ENCODE measurements around the gene RPS14.

The RPS14 gene

DNA sequence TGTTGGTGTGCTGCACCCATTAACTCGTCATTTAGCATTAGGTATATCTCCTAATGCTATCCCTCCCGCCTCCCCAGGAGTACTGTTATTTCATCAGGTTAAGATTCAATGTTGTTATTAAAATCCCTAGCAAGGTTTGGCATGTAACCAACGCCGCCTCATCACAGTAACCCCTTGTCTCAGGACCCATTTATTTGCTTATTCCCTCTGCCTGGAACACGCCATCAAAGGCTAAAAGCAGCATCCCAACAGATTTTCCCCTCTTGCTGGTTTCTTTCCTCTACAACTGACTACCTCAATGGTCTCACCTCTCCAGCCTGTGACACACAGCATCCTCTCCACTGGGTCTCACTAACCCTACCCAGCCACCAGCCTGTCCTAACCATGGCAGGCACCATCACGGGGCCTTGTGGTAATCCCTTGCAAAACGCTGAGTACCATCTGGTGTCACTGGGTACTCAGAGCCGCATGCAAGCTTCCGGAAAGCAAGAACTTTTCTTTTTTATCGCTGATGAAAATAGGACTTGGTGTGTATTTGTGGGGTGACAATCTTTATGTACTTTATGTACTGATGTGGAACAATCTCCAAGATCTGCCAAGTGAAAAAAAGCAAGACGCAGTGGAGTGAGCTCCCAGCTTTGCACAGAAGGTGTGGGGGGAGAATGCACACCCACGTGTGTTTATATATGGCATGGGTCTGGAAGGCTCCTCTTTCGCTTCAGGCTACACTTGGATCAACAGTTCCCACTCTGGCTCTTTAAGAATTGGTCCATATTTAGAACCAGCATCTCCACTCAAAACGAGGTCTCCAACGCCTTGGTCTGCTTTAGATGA, 6.1 kb downstream of the RPS14 start:
- Histone ChIP-seq H3K4me2 (ENCODE audit: low read length) (no peak overlapping the region), H3K9ac (ENCODE audit: low read length) (no peak overlapping the region), H3K79me1 (ENCODE audit: low read length) (peaks cover 26% of the 10 kb centered on the region), H2AK5ac (ENCODE audit: low read length) (no peak overlapping the region), H2BK15ac (replicated peaks; ENCODE audit: low read depth) (no peak overlapping the region), H3K4me1 (ENCODE audit: control insufficient read depth, low read depth, low read length) (peaks cover 7% of the 10 kb centered on the region), H4K5ac (ENCODE audit: low read length) (no peak overlapping the region), H4K8ac (ENCODE audit: low read depth, low read length) (no peak overlapping the region), H3K36me3 (ENCODE audit: control insufficient read depth, insufficient read depth, low read length) (peaks cover 30% of the 10 kb centered on the region), H3K27ac (ENCODE audit: low read depth, low read length) (no peak overlapping the region), H3K18ac (ENCODE audit: low read length) (no peak overlapping the region), H3K79me2 (ENCODE audit: control insufficient read depth, insufficient read depth, low read length) (peaks cover 27% of the 10 kb centered on the region), H3K27me3 (ENCODE audit: insufficient read depth, low read length, poor library complexity) (no peaks in the 10 kb centered on the region), H3K56ac (ENCODE audit: low read length) (no peak overlapping the region), H2BK5ac (ENCODE audit: low read length) (no peak overlapping the region), H2BK120ac (ENCODE audit: low read depth, low read length) (no peak overlapping the region), H3K23ac (ENCODE audit: low read length) (no peak overlapping the region), H3K4me3 (ENCODE audit: low read length) (no peak overlapping the region), H3K4ac (ENCODE audit: low read depth, low read length) (no peak overlapping the region)
- DNase-seq: no peak
- WGBS (ENCODE audit: extremely low coverage, insufficient coverage, low lambda C conversion rate): no CpG with 5 or more reads among the region's 15 CpGs

DNA sequence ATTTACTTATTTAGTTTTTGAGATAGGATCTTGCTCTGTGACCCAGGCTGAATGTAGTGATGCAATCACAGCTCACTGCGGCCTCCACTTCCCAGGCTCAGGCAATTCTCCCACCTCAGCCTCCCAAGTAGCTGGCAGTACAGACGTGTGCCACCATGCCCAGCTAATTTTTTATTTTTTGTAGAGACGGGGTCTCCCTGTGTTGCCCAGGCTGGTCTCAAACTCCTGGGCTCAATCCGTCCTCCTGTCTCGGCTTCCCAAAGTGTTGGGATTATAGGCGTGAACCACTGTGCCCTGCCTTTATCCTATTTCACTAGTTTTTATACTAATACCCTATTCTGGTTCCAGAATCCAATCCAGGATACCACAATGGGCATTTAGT, 6.8 kb downstream of the RPS14 start:
- WGBS (ENCODE audit: extremely low coverage, insufficient coverage, low lambda C conversion rate): no CpG with 5 or more reads among the region's 6 CpGs

DNA sequence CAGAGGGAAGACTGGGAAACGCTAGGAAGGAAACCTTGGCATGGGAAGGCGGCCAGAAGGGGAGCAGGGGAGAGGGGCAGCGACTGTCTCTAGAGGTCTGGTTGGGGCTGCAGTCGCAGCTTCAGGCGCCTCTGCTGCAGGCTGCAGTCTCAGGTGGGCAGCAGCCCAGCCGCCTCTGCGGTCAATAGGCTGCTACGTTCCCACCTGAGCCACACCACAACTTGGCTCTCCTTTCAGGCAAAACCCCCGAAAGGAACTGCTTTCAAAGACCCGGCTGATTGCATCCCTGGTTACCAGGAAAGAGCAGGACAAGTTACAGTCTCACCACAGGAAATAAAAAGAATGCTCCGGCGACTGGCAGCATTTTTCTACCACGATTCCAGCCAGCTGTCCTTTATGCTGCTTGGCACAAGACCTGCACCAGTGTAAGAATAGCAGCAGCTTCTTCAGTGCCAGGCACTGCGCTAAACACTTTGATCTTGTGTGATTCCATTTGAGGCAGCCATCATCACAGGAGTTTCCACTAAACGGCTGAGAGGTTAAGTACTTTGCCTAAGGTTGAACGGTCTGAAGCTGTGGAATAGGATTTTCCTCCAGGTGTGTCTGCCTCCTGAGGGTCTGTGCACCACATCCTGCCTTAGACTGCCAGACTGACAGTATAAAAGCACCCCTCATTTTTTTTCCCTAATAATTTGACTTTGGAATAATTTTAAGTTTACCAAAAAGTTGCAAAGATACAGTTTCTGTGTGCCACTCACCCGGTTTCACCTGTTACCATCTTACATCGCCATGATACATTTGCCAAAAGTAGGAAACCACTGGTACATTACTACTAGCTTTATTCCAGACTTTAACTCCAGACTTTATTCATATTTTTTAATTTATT, 7.5 kb downstream of the RPS14 start:
- no peak overlapping the region for H4K5ac ChIP-seq (ENCODE audit: low read length)
- no peak overlapping the region for H2BK120ac ChIP-seq (ENCODE audit: low read depth, low read length)
- peaks cover 13% of the 10 kb centered on the region for H3K79me2 ChIP-seq (ENCODE audit: control insufficient read depth, insufficient read depth, low read length)
- H3K23ac ChIP-seq (ENCODE audit: low read length): no peak overlapping the region
- peak overlapping the region; percentile 14 for H3K27ac ChIP-seq (ENCODE audit: low read depth, low read length)
- no peak for DNase-seq
- peaks cover 16% of the 10 kb centered on the region for H3K79me1 ChIP-seq (ENCODE audit: low read length)
- peaks cover 22% of the 10 kb centered on the region for H3K36me3 ChIP-seq (ENCODE audit: control insufficient read depth, insufficient read depth, low read length)
- H3K4me1 ChIP-seq (ENCODE audit: control insufficient read depth, low read depth, low read length): peaks cover 4% of the 10 kb centered on the region
- no CpG with 5 or more reads among the region's 18 CpGs for WGBS (ENCODE audit: extremely low coverage, insufficient coverage, low lambda C conversion rate)
- H2BK15ac ChIP-seq (replicated peaks; ENCODE audit: low read depth): no peak overlapping the region
- H3K4me3 ChIP-seq (ENCODE audit: low read length): no peak overlapping the region
- no peak overlapping the region for H3K4ac ChIP-seq (ENCODE audit: low read depth, low read length)
- H3K56ac ChIP-seq (ENCODE audit: low read length): peak overlapping the region; percentile 6
- no peaks in the 10 kb centered on the region for H3K27me3 ChIP-seq (ENCODE audit: insufficient read depth, low read length, poor library complexity)
- no peak overlapping the region for H3K18ac ChIP-seq (ENCODE audit: low read length)
- H3K9ac ChIP-seq (ENCODE audit: low read length): no peak overlapping the region
- H4K8ac ChIP-seq (ENCODE audit: low read depth, low read length): no peak overlapping the region
- H2BK5ac ChIP-seq (ENCODE audit: low read length): no peak overlapping the region
- no peak overlapping the region for H2AK5ac ChIP-seq (ENCODE audit: low read length)
- no peak overlapping the region for H3K4me2 ChIP-seq (ENCODE audit: low read length)

More for the DNA sequence above, 6.8 kb downstream of the RPS14 start:
- H3K4me2 ChIP-seq (ENCODE audit: low read length): no peak overlapping the region
- no peaks in the 10 kb centered on the region for H3K27me3 ChIP-seq (ENCODE audit: insufficient read depth, low read length, poor library complexity)
- H2BK120ac ChIP-seq (ENCODE audit: low read depth, low read length): no peak overlapping the region
- H3K79me2 ChIP-seq (ENCODE audit: control insufficient read depth, insufficient read depth, low read length): peaks cover 20% of the 10 kb centered on the region
- no peak overlapping the region for H2BK15ac ChIP-seq (replicated peaks; ENCODE audit: low read depth)
- no peak overlapping the region for H3K18ac ChIP-seq (ENCODE audit: low read length)
- H3K23ac ChIP-seq (ENCODE audit: low read length): no peak overlapping the region
- H2BK5ac ChIP-seq (ENCODE audit: low read length): no peak overlapping the region
- no peak overlapping the region for H3K4me3 ChIP-seq (ENCODE audit: low read length)
- no peak for DNase-seq
- no peak overlapping the region for H4K8ac ChIP-seq (ENCODE audit: low read depth, low read length)
- H3K56ac ChIP-seq (ENCODE audit: low read length): no peak overlapping the region
- H4K5ac ChIP-seq (ENCODE audit: low read length): no peak overlapping the region
- H3K27ac ChIP-seq (ENCODE audit: low read depth, low read length): no peak overlapping the region
- no peak overlapping the region for H3K4ac ChIP-seq (ENCODE audit: low read depth, low read length)
- no peak overlapping the region for H2AK5ac ChIP-seq (ENCODE audit: low read length)
- peaks cover 4% of the 10 kb centered on the region for H3K4me1 ChIP-seq (ENCODE audit: control insufficient read depth, low read depth, low read length)
- H3K36me3 ChIP-seq (ENCODE audit: control insufficient read depth, insufficient read depth, low read length): peaks cover 27% of the 10 kb centered on the region
- H3K9ac ChIP-seq (ENCODE audit: low read length): no peak overlapping the region
- H3K79me1 ChIP-seq (ENCODE audit: low read length): peaks cover 23% of the 10 kb centered on the region

DNA sequence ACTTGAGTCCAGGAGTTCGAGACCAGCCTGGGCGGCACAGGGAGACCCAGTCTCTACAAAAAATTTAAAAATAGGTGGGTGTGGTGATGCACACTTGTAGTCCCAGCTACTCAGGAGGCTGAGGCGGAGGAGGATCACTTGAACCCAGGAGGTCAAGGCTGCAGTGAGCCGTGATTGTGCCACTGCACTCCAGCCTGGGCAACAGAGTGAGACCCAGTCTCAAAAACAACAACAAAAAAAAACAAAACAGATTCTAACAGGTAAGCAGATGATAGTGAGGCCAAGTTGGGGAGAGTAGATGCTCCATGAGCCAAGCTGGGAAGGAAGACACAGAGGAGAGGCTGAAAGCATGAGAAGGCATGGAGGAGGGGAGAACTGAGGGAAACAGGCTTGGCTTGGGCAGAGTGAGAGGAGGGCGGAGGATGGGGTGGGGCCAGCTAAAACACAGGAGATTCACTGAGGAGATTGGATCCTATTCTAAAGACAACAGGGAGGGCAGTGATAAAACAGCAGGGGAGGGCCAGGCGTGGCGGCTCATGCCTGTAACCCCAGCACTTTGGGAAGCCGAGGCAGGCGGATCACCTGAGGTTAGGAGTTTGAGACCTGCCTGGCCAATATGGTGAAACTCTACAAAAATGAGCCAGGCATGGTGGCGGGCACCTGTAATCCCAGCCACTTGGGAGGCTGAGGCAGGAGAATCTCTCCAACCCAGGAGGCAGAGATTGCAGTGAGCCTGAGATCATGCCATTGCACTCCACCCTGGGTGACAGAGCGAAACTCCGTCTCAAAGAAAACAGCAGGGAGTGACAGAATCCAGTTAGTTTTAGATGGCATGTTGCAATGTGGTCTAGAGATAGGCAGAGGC, 8.4 kb downstream of the RPS14 start:
- peaks cover 2% of the 10 kb centered on the region for H3K4me1 ChIP-seq (ENCODE audit: control insufficient read depth, low read depth, low read length)
- no peak overlapping the region for H4K8ac ChIP-seq (ENCODE audit: low read depth, low read length)
- H3K27me3 ChIP-seq (ENCODE audit: insufficient read depth, low read length, poor library complexity): no peaks in the 10 kb centered on the region
- H3K18ac ChIP-seq (ENCODE audit: low read length): no peak overlapping the region
- no peak overlapping the region for H2BK5ac ChIP-seq (ENCODE audit: low read length)
- H2BK15ac ChIP-seq (replicated peaks; ENCODE audit: low read depth): no peak overlapping the region
- no CpG with 5 or more reads among the region's 12 CpGs for WGBS (ENCODE audit: extremely low coverage, insufficient coverage, low lambda C conversion rate)
- H2AK5ac ChIP-seq (ENCODE audit: low read length): no peak overlapping the region
- peaks cover 6% of the 10 kb centered on the region for H3K79me2 ChIP-seq (ENCODE audit: control insufficient read depth, insufficient read depth, low read length)
- H4K5ac ChIP-seq (ENCODE audit: low read length): no peak overlapping the region
- no peak overlapping the region for H3K4me3 ChIP-seq (ENCODE audit: low read length)
- H3K9ac ChIP-seq (ENCODE audit: low read length): no peak overlapping the region
- H3K4ac ChIP-seq (ENCODE audit: low read depth, low read length): no peak overlapping the region
- H3K79me1 ChIP-seq (ENCODE audit: low read length): peaks cover 8% of the 10 kb centered on the region
- peak; percentile 78 for DNase-seq
- H2BK120ac ChIP-seq (ENCODE audit: low read depth, low read length): no peak overlapping the region
- peak overlapping the region; percentile 6 for H3K56ac ChIP-seq (ENCODE audit: low read length)
- no peak overlapping the region for H3K27ac ChIP-seq (ENCODE audit: low read depth, low read length)
- no peak overlapping the region for H3K23ac ChIP-seq (ENCODE audit: low read length)
- H3K36me3 ChIP-seq (ENCODE audit: control insufficient read depth, insufficient read depth, low read length): peaks cover 15% of the 10 kb centered on the region
- H3K4me2 ChIP-seq (ENCODE audit: low read length): no peak overlapping the region

DNA sequence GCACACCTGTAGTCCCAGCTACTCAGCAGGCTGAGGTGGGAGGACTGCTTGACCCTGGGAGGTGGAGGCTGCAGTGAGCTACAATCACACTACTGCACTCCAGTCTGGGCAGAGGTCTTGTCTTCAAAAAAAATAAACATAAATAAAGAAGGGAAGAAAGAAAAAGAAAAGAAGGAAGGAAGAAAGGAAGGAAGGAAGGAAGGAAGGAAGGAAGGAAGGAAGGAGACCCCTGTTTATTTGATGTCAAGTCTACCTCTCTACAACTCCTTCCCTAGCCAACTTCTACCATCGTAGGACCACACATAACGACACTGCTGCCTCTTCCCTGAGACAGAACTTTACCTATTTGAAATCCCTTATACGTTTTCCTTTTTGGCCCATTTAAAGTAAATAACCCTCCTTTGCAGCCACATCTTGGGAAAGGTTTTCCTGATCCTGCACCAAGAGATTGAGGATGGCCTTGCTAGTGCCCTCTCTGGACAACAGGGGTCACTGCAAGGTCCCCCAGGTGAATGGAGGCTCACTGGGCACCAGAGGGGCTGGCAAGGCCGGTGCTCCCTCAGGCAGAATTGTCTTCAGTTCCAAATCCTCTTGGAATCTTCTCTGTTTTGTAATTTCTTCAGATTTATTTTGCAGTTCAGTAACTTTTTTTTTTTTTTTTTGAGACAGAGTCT, 10.5 kb downstream of the RPS14 start:
- H3K18ac ChIP-seq (ENCODE audit: low read length): no peak overlapping the region
- peaks cover 2% of the 10 kb centered on the region for H3K4me1 ChIP-seq (ENCODE audit: control insufficient read depth, low read depth, low read length)
- peak; percentile 85 for DNase-seq
- no peak overlapping the region for H3K4me2 ChIP-seq (ENCODE audit: low read length)
- H3K23ac ChIP-seq (ENCODE audit: low read length): no peak overlapping the region
- no peak overlapping the region for H3K4me3 ChIP-seq (ENCODE audit: low read length)
- H3K56ac ChIP-seq (ENCODE audit: low read length): no peak overlapping the region
- no peaks in the 10 kb centered on the region for H3K27me3 ChIP-seq (ENCODE audit: insufficient read depth, low read length, poor library complexity)
- H3K36me3 ChIP-seq (ENCODE audit: control insufficient read depth, insufficient read depth, low read length): peaks cover 2% of the 10 kb centered on the region
- H3K79me1 ChIP-seq (ENCODE audit: low read length): no peaks in the 10 kb centered on the region
- no peaks in the 10 kb centered on the region for H3K79me2 ChIP-seq (ENCODE audit: control insufficient read depth, insufficient read depth, low read length)
- no CpG with 5 or more reads among the region's 4 CpGs for WGBS (ENCODE audit: extremely low coverage, insufficient coverage, low lambda C conversion rate)
- H4K5ac ChIP-seq (ENCODE audit: low read length): no peak overlapping the region
- H3K4ac ChIP-seq (ENCODE audit: low read depth, low read length): no peak overlapping the region
- H2BK120ac ChIP-seq (ENCODE audit: low read depth, low read length): no peak overlapping the region
- no peak overlapping the region for H2BK15ac ChIP-seq (replicated peaks; ENCODE audit: low read depth)
- H3K9ac ChIP-seq (ENCODE audit: low read length): no peak overlapping the region
- no peak overlapping the region for H2BK5ac ChIP-seq (ENCODE audit: low read length)
- no peak overlapping the region for H4K8ac ChIP-seq (ENCODE audit: low read depth, low read length)
- H2AK5ac ChIP-seq (ENCODE audit: low read length): no peak overlapping the region
- H3K27ac ChIP-seq (ENCODE audit: low read depth, low read length): no peak overlapping the region
